ENCODE results near the gene RMDN2. TPM values are rescaled to one million over a fixed set of nuclear protein-coding genes. Genes with fewer than 3 reads are reported as not detected.

Gene RMDN2
- polyA plus RNA-seq, 1 experiment = 5.7 TPM

DNA sequence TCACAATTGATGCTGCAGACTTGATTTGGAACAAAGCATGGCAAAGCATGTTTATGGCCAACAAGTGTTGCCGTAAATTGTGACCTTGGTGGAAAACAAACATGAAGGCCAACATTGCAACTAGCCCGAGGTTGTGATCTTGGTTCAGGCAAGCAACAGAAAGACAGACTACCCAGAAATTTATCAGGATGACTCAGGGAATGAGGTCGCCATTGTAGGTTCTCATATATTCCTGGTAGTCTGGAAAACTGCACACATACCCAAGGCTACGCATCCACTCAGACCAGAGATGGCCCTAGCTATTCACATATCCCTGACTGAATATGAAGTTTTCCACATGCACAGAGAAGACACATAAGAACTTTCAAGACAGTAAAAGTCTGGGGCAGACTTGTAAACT lies 120.7 kb downstream of the RMDN2 start:
- no peak for TF ChIP-seq CTCF (IDR thresholded peaks at IDR 0.05; ENCODE audit: low read depth, low read length)
- CTCF ChIA-PET = interaction anchor here (1.0 kb wide), 1 partner anchor 30 kb away, joined by 3 read pairs; the partner anchor contains the start of gene CYP1B1
- DNase-seq (ENCODE audit: low read depth, low spot score) = no peak
- no peak overlapping the region for H3K4me3 ChIP-seq (ENCODE audit: low read depth, low read length)
- H3K9me3 ChIP-seq (ENCODE audit: control insufficient read depth, insufficient read depth, low read length) = no peaks in the 10 kb centered on the region
- H3K27ac ChIP-seq (ENCODE audit: low read depth, low read length) = no peak overlapping the region
- POLR2A ChIA-PET = no interaction called here
- H3K27me3 ChIP-seq (ENCODE audit: control insufficient read depth, insufficient read depth, low read length) = peaks cover 10% of the 10 kb centered on the region

- no peak for DNase-seq (ENCODE audit: low read depth, low spot score)
- CTCF ChIA-PET = no interaction called here
- POLR2A ChIA-PET = no interaction called here
- TF ChIP-seq CTCF (IDR thresholded peaks at IDR 0.05; ENCODE audit: low read depth, low read length) = no peak
- Histone ChIP-seq H3K27me3 (ENCODE audit: control insufficient read depth, insufficient read depth, low read length) (peaks cover 6% of the 10 kb centered on the region), H3K27ac (ENCODE audit: low read depth, low read length) (no peak overlapping the region), H3K9me3 (ENCODE audit: control insufficient read depth, insufficient read depth, low read length) (no peaks in the 10 kb centered on the region), H3K4me3 (ENCODE audit: low read depth, low read length) (no peak overlapping the region)
These were observed 131.1 kb downstream of the RMDN2 start for GRCh38 chr2:38056216-38056615.

GRCh38 chr2:38057651-38058410 lies 132.7 kb downstream of the RMDN2 start:
- DNase-seq (ENCODE audit: low read depth, low spot score) = no peak
- ChIA-PET CTCF (no interaction called here), POLR2A (no interaction called here)
- H3K27ac ChIP-seq (ENCODE audit: low read depth, low read length) = no peak overlapping the region
- no peaks in the 10 kb centered on the region for H3K9me3 ChIP-seq (ENCODE audit: control insufficient read depth, insufficient read depth, low read length)
- peaks cover 2% of the 10 kb centered on the region for H3K27me3 ChIP-seq (ENCODE audit: control insufficient read depth, insufficient read depth, low read length)
- no peak for TF ChIP-seq CTCF (IDR thresholded peaks at IDR 0.05; ENCODE audit: low read depth, low read length)
- H3K4me3 ChIP-seq (ENCODE audit: low read depth, low read length) = no peak overlapping the region

GRCh38 chr2:38060236-38061018 lies 135.3 kb downstream of the RMDN2 start:
- POLR2A ChIA-PET = no interaction called here
- CTCF ChIA-PET = no interaction called here
- H3K9me3 ChIP-seq (ENCODE audit: control insufficient read depth, insufficient read depth, low read length) = no peaks in the 10 kb centered on the region
- H3K27ac ChIP-seq (ENCODE audit: low read depth, low read length) = no peak overlapping the region
- H3K4me3 ChIP-seq (ENCODE audit: low read depth, low read length) = no peak overlapping the region
- H3K27me3 ChIP-seq (ENCODE audit: control insufficient read depth, insufficient read depth, low read length) = peaks cover 2% of the 10 kb centered on the region
- no peak for DNase-seq (ENCODE audit: low read depth, low spot score)
- no peak for TF ChIP-seq CTCF (IDR thresholded peaks at IDR 0.05; ENCODE audit: low read depth, low read length)

All from AG04450 (cell line).